K562 (cell line): ENCODE results near the gene STUB1. TPM values are rescaled to one million over a fixed set of nuclear protein-coding genes. Genes with fewer than 3 reads are reported as not detected.
A peak's percentile ranks its signal among the peaks of the same experiment; 100 is the strongest.

Source experiments
- HCFC1 ChIP-seq: IDR thresholded peaks from 2 replicates; pipeline ENCODE4 v1.6.1; 2012; ENCODE audit warnings: low read depth, low read length, improper control_type of control experiment
- HLTF ChIP-seq: fragments of 450-650 bp; IDR thresholded peaks from 2 replicates; pipeline ENCODE4 v1.6.1; 2016
- MEF2A ChIP-seq: IDR thresholded peaks from 2 replicates; pipeline ENCODE4 v1.6.1; 2011; ENCODE audit warnings: low read depth, mild to moderate bottlenecking, low read length, moderate library complexity; ENCODE audit not compliant: control insufficient read depth
- ZBTB17 ChIP-seq: fragments of 450-650 bp; formaldehyde crosslinking; IDR thresholded peaks from 2 replicates; pipeline ENCODE4 v1.4.0; 2020; ENCODE audit warnings: mild to moderate bottlenecking
- polyA plus RNA-seq, 8 experiments: library from polyadenylated mRNA; depleted of rRNA in 4 of 8; stranded (reverse) in 5 of 8; unstranded in 3 of 8; fragments of >200 nt; fragmentation: Nextera tagmentation in 2 of 8; fragmentation: Illumina TruSeq in 1 of 8; extraction: Ambion mirVana in 2 of 8; extraction: Trizol in 1 of 8; gene quantifications; 2 replicates each; pipeline versions ENCODE4 v1.2.1 to v1.2.3, GENCODE V29; 2011 to 2014; ENCODE audit warnings: inconsistent platforms in 1 of 8, missing spikeins in 1 of 8
- total RNA-seq, 7 experiments: library from RNA; depleted of rRNA in 6 of 7; stranded (reverse); fragments of >200 nt in 6 of 7; fragmentation: Illumina TruSeq in 2 of 7; extraction: Trizol in 2 of 7; gene quantifications; 2 replicates each; pipeline versions ENCODE4 v1.2.1 to v1.2.3, GENCODE V29; 2011 to 2021; ENCODE audit warnings: low replicate concordance in 1 of 7
- TF ChIP-seq, protein P1 (sequence below): fragments of 450-650 bp; IDR thresholded peaks from 2 replicates; pipeline ENCODE4 v1.6.1; 2016; ENCODE audit warnings: mild to moderate bottlenecking, moderate library complexity

The STUB1 gene
- total and polyA plus RNA-seq, 9 of the 15 experiments (the other 6 are each of a cell fraction or from before 2014, with no cell fraction given) = 10.6 to 251 (median 152) TPM

DNA sequence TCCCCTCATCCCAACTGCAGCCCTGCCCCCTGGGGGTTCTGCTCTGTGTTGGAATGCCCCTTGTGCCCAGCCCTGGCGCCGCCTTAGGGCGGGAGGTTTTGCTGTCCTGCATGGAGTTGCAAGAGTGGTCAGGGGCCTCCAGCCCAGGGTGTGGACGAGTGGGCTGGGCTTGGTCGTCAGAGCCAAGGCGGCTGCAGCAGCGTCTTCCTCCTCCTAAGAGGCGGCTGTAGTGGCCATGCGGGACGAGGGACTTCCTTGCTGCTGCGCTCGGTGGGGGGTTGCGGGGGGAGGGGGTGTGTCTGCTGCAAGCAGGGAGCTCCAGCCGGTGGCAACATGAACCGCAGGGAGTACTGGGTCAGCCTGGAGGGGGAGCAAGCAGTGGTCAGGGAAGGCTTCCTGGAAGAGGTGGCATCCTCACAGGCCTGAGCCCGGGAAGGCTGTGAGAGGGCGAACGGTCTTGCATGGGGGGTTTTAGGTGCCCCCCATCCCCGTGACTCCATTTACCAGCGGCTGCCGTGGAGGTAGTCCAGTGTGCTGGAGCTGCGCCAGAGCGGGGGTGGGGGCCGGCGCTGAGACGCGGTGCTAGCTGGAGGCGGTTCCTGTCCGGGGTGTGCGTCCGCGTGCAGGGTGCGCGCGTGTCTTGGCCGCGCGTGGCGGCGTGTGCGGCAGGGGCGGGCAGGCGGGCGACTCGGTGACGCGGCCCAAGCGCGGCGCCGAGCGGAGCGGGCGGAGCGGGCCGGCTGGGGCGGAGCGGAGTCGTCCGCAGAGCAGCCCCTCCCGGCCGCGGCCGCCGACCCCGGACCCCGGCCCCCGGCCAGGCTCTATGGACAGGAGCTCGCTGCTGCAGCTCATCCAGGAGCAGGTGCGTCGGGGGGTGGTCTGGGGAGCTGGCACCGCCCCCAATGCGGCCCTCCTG is 5.0 kb upstream of the STUB1 start, which contains the start of gene RHBDL1 (continued):
- TF ChIP-seq, protein P1, sequence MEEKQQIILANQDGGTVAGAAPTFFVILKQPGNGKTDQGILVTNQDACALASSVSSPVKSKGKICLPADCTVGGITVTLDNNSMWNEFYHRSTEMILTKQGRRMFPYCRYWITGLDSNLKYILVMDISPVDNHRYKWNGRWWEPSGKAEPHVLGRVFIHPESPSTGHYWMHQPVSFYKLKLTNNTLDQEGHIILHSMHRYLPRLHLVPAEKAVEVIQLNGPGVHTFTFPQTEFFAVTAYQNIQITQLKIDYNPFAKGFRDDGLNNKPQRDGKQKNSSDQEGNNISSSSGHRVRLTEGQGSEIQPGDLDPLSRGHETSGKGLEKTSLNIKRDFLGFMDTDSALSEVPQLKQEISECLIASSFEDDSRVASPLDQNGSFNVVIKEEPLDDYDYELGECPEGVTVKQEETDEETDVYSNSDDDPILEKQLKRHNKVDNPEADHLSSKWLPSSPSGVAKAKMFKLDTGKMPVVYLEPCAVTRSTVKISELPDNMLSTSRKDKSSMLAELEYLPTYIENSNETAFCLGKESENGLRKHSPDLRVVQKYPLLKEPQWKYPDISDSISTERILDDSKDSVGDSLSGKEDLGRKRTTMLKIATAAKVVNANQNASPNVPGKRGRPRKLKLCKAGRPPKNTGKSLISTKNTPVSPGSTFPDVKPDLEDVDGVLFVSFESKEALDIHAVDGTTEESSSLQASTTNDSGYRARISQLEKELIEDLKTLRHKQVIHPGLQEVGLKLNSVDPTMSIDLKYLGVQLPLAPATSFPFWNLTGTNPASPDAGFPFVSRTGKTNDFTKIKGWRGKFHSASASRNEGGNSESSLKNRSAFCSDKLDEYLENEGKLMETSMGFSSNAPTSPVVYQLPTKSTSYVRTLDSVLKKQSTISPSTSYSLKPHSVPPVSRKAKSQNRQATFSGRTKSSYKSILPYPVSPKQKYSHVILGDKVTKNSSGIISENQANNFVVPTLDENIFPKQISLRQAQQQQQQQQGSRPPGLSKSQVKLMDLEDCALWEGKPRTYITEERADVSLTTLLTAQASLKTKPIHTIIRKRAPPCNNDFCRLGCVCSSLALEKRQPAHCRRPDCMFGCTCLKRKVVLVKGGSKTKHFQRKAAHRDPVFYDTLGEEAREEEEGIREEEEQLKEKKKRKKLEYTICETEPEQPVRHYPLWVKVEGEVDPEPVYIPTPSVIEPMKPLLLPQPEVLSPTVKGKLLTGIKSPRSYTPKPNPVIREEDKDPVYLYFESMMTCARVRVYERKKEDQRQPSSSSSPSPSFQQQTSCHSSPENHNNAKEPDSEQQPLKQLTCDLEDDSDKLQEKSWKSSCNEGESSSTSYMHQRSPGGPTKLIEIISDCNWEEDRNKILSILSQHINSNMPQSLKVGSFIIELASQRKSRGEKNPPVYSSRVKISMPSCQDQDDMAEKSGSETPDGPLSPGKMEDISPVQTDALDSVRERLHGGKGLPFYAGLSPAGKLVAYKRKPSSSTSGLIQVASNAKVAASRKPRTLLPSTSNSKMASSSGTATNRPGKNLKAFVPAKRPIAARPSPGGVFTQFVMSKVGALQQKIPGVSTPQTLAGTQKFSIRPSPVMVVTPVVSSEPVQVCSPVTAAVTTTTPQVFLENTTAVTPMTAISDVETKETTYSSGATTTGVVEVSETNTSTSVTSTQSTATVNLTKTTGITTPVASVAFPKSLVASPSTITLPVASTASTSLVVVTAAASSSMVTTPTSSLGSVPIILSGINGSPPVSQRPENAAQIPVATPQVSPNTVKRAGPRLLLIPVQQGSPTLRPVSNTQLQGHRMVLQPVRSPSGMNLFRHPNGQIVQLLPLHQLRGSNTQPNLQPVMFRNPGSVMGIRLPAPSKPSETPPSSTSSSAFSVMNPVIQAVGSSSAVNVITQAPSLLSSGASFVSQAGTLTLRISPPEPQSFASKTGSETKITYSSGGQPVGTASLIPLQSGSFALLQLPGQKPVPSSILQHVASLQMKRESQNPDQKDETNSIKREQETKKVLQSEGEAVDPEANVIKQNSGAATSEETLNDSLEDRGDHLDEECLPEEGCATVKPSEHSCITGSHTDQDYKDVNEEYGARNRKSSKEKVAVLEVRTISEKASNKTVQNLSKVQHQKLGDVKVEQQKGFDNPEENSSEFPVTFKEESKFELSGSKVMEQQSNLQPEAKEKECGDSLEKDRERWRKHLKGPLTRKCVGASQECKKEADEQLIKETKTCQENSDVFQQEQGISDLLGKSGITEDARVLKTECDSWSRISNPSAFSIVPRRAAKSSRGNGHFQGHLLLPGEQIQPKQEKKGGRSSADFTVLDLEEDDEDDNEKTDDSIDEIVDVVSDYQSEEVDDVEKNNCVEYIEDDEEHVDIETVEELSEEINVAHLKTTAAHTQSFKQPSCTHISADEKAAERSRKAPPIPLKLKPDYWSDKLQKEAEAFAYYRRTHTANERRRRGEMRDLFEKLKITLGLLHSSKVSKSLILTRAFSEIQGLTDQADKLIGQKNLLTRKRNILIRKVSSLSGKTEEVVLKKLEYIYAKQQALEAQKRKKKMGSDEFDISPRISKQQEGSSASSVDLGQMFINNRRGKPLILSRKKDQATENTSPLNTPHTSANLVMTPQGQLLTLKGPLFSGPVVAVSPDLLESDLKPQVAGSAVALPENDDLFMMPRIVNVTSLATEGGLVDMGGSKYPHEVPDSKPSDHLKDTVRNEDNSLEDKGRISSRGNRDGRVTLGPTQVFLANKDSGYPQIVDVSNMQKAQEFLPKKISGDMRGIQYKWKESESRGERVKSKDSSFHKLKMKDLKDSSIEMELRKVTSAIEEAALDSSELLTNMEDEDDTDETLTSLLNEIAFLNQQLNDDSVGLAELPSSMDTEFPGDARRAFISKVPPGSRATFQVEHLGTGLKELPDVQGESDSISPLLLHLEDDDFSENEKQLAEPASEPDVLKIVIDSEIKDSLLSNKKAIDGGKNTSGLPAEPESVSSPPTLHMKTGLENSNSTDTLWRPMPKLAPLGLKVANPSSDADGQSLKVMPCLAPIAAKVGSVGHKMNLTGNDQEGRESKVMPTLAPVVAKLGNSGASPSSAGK = no peak
- TF ChIP-seq HLTF (peak; percentile 60; the same call in 1 of the 2 replicates), ZBTB17 (CRISPR knock-in tag) (0 out of 2 replicates have a peak, but pooled peaks have one; percentile 53), MEF2A (no peak), HCFC1 (no peak)
